Kidney (tissue), 14 donors: ENCODE data around the gene U2AF2. TPM values are rescaled to one million over a fixed set of nuclear protein-coding genes. Genes with fewer than 3 reads are reported as not detected.
A peak's percentile ranks its signal among the peaks of the same experiment; 100 is the strongest.

ENCODE experiments used
- DNase-seq, 5 donors: peaks; one replicate each; pipeline ENCODE4 v3.0.0-alpha.2; 2013 to 2020
- FAIRE-seq: peaks from 2 replicates; lab custom pipeline; 2012; peaks lifted over from hg19 to GRCh38; lab: Jason Lieb, UNC
- H3K27ac ChIP-seq, 2 donors: one replicate each; pipeline ENCODE4 v1.7.0; 2013; ENCODE audit warnings: low read depth in 2 of 2, low read length in 2 of 2, inconsistent platforms in 1 of 2
- H3K27me3 ChIP-seq: one replicate; pipeline ENCODE4 v1.7.1; 2013; ENCODE audit warnings: low read length, inconsistent platforms; ENCODE audit not compliant: control insufficient read depth, insufficient read depth
- H3K36me3 ChIP-seq, 3 donors: one replicate each; pipeline versions ENCODE4 v1.7.0 to v1.7.1; 2013; ENCODE audit warnings: low read length in 3 of 3, control low read depth in 1 of 3, inconsistent platforms in 1 of 3; ENCODE audit not compliant: insufficient read depth in 3 of 3, control insufficient read depth in 2 of 3
- H3K4me1 ChIP-seq, 3 donors: one replicate each; pipeline versions ENCODE4 v1.7.0 to v1.7.1; 2013; ENCODE audit warnings: low read length in 3 of 3, inconsistent platforms in 1 of 3, low read depth in 1 of 3; ENCODE audit not compliant: control insufficient read depth in 2 of 3, insufficient read depth in 2 of 3
- H3K4me3 ChIP-seq, 3 donors: one replicate each; pipeline versions ENCODE4 v1.7.0 to v1.8.1; 2013; ENCODE audit warnings: low read length in 3 of 3, control low read depth in 1 of 3, inconsistent platforms in 1 of 3
- H3K9ac ChIP-seq, 3 donors: one replicate each; pipeline versions ENCODE4 v1.7.0 to v1.7.1; 2013; ENCODE audit warnings: low read length in 3 of 3, control low read depth in 1 of 3, inconsistent platforms in 1 of 3
- H3K9me3 ChIP-seq, 3 donors: one replicate each; pipeline versions ENCODE4 v1.7.0 to v1.7.1; 2013; ENCODE audit warnings: low read length in 3 of 3, control low read depth in 1 of 3, inconsistent platforms in 1 of 3; ENCODE audit not compliant: control insufficient read depth in 2 of 3, insufficient read depth in 1 of 3
- intact Hi-C: fragments of 100-400 bp; cut with DNase I; formaldehyde crosslinking; loops from one replicate; pipeline ENCODE4 v1.11.1; 2022
- polyA plus RNA-seq: library from polyadenylated mRNA; stranded (reverse); fragments of 350-450 nt; fragmentation: Illumina TruSeq; extraction: RNeasy Lipid Tissue Mini Kit (QIAGEN cat#74804); gene quantifications from one replicate; pipeline ENCODE4 v1.2.3, GENCODE V29; 2014; ENCODE audit warnings: low read depth, low replicate concordance; ENCODE audit not compliant: insufficient read depth
- total RNA-seq: library from RNA; stranded (reverse); fragmentation: NEBNext Ultra II Directional; extraction: Animal tissue kit (Norgen Biotek cat#: 25700); gene quantifications from one replicate; pipeline ENCODE4 v1.2.1, GENCODE V29; 2021
- TF ChIP-seq, protein P1 (sequence below): IDR thresholded peaks from 3 replicates; pipeline ENCODE4 v1.5.1; 2012; ENCODE audit warnings: mild to moderate bottlenecking, moderate library complexity, borderline replicate concordance; ENCODE audit not compliant: insufficient read depth; ENCODE audit errors: extremely low read depth
- donor health status: control.
- donor health status: control.
- donor health status: control.
- donor health status: control.
- donor health status: control.
- donor health status: DM: yes; HTN: yes; CAD: no.
- donor health status: Normal renal cell carcinoma (clear cell type).

Gene U2AF2
- total and polyA plus RNA-seq, 2 donors from 2014 or later: 54.8 to 161 TPM

DNA sequence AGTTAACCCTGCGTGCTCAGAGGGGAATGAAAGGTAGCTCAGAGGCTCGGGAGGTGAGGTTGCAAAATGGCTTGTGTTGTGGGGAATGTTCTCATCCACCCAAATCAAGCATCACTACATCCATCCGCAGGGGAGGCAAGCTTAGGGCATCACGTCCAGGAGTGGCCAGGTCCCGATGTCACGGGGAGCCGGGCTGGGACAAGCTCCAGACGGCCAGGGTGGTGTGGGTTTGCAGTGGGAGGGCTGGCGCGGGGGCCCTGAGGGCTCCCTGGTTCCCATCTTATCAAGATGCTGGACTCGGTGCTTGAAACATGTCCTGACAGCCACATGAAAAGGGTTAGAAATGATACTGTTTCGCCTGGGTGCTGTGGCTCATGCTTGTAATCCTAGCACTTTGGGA is 46.0 kb downstream of the U2AF2 start:
- H3K4me3 ChIP-seq: no peak overlapping the region
- TF ChIP-seq, protein P1, sequence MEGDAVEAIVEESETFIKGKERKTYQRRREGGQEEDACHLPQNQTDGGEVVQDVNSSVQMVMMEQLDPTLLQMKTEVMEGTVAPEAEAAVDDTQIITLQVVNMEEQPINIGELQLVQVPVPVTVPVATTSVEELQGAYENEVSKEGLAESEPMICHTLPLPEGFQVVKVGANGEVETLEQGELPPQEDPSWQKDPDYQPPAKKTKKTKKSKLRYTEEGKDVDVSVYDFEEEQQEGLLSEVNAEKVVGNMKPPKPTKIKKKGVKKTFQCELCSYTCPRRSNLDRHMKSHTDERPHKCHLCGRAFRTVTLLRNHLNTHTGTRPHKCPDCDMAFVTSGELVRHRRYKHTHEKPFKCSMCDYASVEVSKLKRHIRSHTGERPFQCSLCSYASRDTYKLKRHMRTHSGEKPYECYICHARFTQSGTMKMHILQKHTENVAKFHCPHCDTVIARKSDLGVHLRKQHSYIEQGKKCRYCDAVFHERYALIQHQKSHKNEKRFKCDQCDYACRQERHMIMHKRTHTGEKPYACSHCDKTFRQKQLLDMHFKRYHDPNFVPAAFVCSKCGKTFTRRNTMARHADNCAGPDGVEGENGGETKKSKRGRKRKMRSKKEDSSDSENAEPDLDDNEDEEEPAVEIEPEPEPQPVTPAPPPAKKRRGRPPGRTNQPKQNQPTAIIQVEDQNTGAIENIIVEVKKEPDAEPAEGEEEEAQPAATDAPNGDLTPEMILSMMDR: no peak
- no peaks in the 10 kb centered on the region for H3K4me1 ChIP-seq
- H3K9me3 ChIP-seq: no peaks in the 10 kb centered on the region
- DNase-seq (no peak), FAIRE-seq (no peak)
- H3K27ac ChIP-seq: no peak overlapping the region
- H3K9ac ChIP-seq: no peak overlapping the region
- intact Hi-C loops: no loop called here
- H3K36me3 ChIP-seq: peaks cover 0 to 13% (median 9%) of the 10 kb centered on the region in 3 donors
- H3K27me3 ChIP-seq: no peaks in the 10 kb centered on the region

DNA sequence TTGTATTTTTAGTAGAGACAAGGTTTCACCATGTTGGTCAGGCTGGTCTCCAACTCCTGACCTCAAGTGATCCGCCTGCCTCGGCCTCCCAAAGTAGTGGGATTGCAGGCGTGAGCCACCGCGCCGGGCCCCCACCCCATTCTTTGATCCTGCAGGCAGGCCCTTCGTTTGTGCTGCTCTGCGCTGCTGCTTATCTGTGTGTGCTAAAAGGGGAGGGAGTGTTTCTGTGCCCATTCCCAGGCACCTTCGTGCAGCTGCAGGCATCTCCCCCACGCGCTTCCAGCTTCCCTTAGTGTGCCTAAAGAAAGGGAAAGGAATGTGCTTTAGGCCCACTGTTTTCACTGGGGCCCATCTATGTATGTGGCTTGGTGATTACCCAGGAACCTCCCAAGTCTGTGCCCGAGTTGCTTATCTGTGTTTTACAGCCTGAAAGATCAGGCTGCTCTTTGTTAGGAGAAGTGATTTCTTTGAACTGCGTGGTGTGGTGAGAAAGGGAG is 47.3 kb downstream of the U2AF2 start:
- intact Hi-C loops: no loop called here
- no peak overlapping the region for H3K4me3 ChIP-seq
- no peaks in the 10 kb centered on the region for H3K4me1 ChIP-seq
- FAIRE-seq: no peak
- no peaks in the 10 kb centered on the region for H3K9me3 ChIP-seq
- H3K36me3 ChIP-seq: peaks cover 0 to 10% (median 3%) of the 10 kb centered on the region in 3 donors
- H3K9ac ChIP-seq: no peak overlapping the region
- peak in 1 of 5 donors; percentile 33 for DNase-seq
- no peak overlapping the region for H3K27ac ChIP-seq
- no peaks in the 10 kb centered on the region for H3K27me3 ChIP-seq
- TF ChIP-seq, protein P1: no peak

DNA sequence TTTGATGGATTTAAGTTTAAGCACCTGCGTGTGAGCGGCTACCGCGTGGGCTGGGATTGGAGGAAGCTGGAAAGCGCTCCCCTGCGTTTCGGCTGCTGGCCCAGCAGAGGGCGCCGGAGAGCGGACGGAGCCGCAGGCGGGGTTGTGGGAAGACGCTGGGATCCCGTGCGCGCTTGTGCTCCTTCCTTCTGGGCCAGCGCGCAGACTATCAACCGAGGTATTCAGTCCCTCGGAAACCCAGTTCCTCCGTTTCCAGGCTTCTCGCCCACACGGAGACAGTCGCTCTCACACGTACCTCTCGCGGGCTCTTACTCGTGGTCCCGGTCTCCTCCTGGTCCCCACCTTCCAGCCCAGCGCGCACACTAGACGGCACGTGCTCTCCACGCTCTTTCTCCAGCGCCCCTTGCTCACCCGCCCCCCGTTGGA is 49.0 kb downstream of the U2AF2 start:
- Histone ChIP-seq H3K27ac (no peak overlapping the region), H3K9me3 (no peaks in the 10 kb centered on the region), H3K4me3 (no peak overlapping the region), H3K36me3 (peaks cover 0 to 4% (median 0%) of the 10 kb centered on the region in 3 donors), H3K9ac (no peak overlapping the region), H3K4me1 (no peaks in the 10 kb centered on the region), H3K27me3 (no peaks in the 10 kb centered on the region)
- DNase-seq (peak in 4 of 5 donors; percentile 40 to 68 (median 59)), FAIRE-seq (no peak)
- TF ChIP-seq, protein P1: peak; percentile 69
- intact Hi-C loops: no loop called here
